ENCODE data around the gene BAIAP3. TPM values are rescaled to one million over a fixed set of nuclear protein-coding genes. Genes with fewer than 3 reads are reported as not detected.
A peak's percentile ranks its signal among the peaks of the same experiment; 100 is the strongest.

BAIAP3 gene
- polyA plus RNA-seq, 4 donors = 4.5 to 10.5 (median 7.0) TPM

DNA sequence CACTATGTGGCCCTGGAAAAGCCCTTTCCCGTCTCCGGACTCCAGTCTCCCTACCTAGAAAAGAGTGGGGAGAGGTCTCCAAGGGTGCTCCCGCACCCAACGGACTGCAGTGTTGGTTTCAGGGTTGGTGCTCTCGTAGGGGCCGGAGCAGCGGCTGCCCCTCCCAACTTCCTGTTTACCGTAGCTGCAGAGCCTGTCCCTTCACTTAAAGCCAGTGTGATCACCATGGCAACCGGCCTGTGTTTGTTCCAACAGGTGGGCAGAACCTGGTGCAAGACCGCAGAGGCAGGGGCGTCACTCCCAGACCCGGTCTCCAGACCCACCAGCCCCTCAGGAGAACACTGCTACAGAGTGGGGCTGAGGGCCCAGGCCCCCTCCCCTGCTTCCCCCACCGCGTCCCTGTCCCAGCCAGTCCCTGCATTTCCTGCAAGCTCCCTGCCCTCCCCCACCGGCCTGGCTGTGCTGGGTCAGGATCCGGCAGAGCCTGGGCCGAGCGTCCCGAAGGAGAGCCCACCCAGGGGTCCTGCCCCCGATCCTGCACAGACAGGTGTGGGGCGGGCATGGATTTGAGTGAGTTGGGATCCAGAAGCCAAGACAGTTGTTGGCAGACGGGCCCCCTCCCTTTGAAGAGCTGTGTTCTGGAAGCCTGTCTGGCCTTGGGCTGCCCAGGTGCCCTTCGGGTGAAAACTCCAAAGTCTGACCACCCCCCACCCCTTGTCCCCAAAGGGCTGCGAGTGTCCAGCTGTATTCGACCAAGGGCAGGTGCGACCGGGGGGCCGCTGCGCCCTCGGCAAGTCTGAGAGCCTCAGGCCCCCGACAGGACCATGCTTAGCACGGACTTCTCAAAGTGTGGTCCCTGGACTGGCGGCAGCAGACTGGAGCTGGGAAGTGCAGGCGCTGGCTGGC, 1.5 kb upstream of the BAIAP3 start:
- H3K27ac ChIP-seq (ENCODE audit: low read depth in 1 of 3, low read length in 2 of 3) = peak overlapping the region in 1 of 3 donors; percentile 79
- H3K4me3 ChIP-seq (ENCODE audit: low read depth in 1 of 3, low read length in 3 of 3) = peak overlapping the region in 2 of 3 donors; percentile 6 to 26
- H3K27me3 ChIP-seq (ENCODE audit: control insufficient read depth in 3 of 3, insufficient read depth in 3 of 3, low read length in 3 of 3) = peaks cover 4 to 62% (median 8%) of the 10 kb centered on the region in 3 donors
- FAIRE-seq (no peak), DNase-seq (peak; percentile 42 to 86)
- peaks cover 0 to 24% (median 3%) of the 10 kb centered on the region in 3 donors for H3K4me1 ChIP-seq (ENCODE audit: control insufficient read depth in 3 of 3, insufficient read depth in 2 of 3, low read depth in 1 of 3, low read length in 2 of 3)
- H3K36me3 ChIP-seq (ENCODE audit: control insufficient read depth in 3 of 3, insufficient read depth in 2 of 3, low read depth in 1 of 3, low read length in 3 of 3) = peaks cover 0 to 8% (median 0%) of the 10 kb centered on the region in 3 donors
- peaks cover 3 to 9% of the 10 kb centered on the region in 2 donors for H3K9me3 ChIP-seq (ENCODE audit: control insufficient read depth in 2 of 2, insufficient read depth in 1 of 2, low read depth in 1 of 2, low read length in 1 of 2)
- WGBS, 3 donors = 2 to 7% (median 3%) methylated on average over 33 to 34 of the region's 34 CpGs

DNA sequence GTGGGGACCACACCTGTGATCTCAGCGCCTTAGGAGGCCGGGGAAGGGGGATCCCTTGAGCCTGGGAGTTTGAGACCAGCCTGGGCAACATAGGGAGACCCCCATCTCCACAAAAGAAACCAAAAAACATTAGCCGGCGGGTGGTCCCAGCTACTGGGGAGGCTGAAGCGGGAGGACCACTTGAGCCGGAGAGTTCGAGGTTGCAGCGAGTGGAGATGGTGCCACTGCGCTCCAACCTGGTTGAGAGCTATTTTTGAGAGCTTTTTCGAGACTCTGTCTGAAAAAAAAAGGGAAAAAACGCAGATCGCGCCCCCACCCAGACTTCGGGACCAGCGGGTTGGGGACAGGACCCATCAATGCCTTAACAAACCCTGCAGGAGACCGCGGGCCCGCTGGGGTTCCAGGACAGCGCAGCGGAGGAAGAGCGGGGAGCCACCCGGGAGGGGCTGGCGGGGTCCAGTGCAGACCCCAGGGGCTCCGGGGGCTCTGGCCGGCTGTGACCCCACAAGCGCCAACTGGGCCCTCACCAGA, 762 bp upstream of the BAIAP3 start:
- H3K4me3 ChIP-seq (ENCODE audit: low read depth in 1 of 3, low read length in 3 of 3) = peak overlapping the region in 1 of 3 donors; percentile 48
- no peak for FAIRE-seq

DNA sequence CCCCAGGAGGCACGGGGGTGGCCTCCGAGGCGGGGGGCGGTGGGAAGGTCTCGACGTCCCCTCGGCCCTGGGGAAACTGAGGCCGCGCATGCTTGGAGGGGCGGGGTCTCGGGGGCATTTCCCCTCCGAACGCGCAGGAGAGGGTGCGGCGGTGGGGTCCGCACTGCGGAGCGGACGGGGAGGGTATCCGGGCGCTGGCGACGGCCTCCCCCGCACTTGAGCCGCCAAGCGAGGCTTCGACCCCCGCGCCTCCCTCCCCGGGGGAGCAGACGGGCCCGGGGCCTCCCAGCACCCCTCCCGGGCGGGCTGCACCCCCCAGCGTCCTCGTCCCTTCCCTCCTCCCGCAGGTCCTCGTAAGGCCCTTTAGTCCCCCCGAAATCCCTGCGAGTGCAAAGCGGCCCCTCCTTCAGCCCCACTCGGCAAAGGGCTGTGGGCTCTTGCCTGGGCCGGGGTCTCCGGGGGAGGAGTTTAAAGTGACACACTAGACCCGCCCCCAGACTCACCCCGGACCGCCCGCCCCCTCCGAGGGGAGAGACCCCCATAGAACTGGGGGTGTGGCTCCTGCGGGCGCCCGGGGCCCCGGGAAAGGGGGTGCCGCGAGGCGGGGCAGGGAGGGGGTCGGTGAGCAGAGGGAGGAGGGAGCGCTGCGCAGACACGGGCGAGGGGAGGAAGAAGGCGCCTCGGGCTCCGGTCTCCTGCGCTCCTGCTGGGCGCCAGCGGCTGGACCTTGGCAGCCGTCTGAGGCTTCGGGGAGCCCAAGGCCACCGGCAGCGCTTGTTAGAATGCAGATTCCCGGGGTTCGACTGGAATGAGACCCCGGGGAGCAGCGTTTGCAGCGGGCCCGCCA, 632 bp downstream of the BAIAP3 start:
- Histone ChIP-seq H3K36me3 (ENCODE audit: control insufficient read depth in 3 of 3, insufficient read depth in 2 of 3, low read depth in 1 of 3, low read length in 3 of 3) (no peaks in the 10 kb centered on the region), H3K9me3 (ENCODE audit: control insufficient read depth in 2 of 2, insufficient read depth in 1 of 2, low read depth in 1 of 2, low read length in 1 of 2) (peaks cover 3 to 9% of the 10 kb centered on the region in 2 donors), H3K4me3 (ENCODE audit: low read depth in 1 of 3, low read length in 3 of 3) (peak overlapping the region in 2 of 3 donors; percentile 34 to 48), H3K27me3 (ENCODE audit: control insufficient read depth in 3 of 3, insufficient read depth in 3 of 3, low read length in 3 of 3) (peaks cover 4 to 67% (median 8%) of the 10 kb centered on the region in 3 donors), H3K27ac (ENCODE audit: low read depth in 1 of 3, low read length in 2 of 3) (no peak overlapping the region), H3K4me1 (ENCODE audit: control insufficient read depth in 3 of 3, insufficient read depth in 2 of 3, low read depth in 1 of 3, low read length in 2 of 3) (peaks cover 0 to 24% (median 3%) of the 10 kb centered on the region in 3 donors)
- no peak for FAIRE-seq
- 2 to 5% (median 2%) methylated on average over 40 to 78 of the region's 78 CpGs for WGBS, 3 donors
- no peak for DNase-seq

More for the DNA sequence above, 762 bp upstream of the BAIAP3 start:
- peak in 1 of 2 donors; percentile 21 for DNase-seq
- peaks cover 0 to 24% (median 3%) of the 10 kb centered on the region in 3 donors for H3K4me1 ChIP-seq (ENCODE audit: control insufficient read depth in 3 of 3, insufficient read depth in 2 of 3, low read depth in 1 of 3, low read length in 2 of 3)
- peak overlapping the region in 1 of 3 donors; percentile 43 for H3K27ac ChIP-seq (ENCODE audit: low read depth in 1 of 3, low read length in 2 of 3)
- H3K9me3 ChIP-seq (ENCODE audit: control insufficient read depth in 2 of 2, insufficient read depth in 1 of 2, low read depth in 1 of 2, low read length in 1 of 2) = peaks cover 3 to 9% of the 10 kb centered on the region in 2 donors
- WGBS, 3 donors = 6 to 11% (median 11%) methylated on average over 26 of the region's 26 CpGs
- peaks cover 4 to 67% (median 8%) of the 10 kb centered on the region in 3 donors for H3K27me3 ChIP-seq (ENCODE audit: control insufficient read depth in 3 of 3, insufficient read depth in 3 of 3, low read length in 3 of 3)
- peaks cover 0 to 2% (median 0%) of the 10 kb centered on the region in 3 donors for H3K36me3 ChIP-seq (ENCODE audit: control insufficient read depth in 3 of 3, insufficient read depth in 2 of 3, low read depth in 1 of 3, low read length in 3 of 3)

DNA sequence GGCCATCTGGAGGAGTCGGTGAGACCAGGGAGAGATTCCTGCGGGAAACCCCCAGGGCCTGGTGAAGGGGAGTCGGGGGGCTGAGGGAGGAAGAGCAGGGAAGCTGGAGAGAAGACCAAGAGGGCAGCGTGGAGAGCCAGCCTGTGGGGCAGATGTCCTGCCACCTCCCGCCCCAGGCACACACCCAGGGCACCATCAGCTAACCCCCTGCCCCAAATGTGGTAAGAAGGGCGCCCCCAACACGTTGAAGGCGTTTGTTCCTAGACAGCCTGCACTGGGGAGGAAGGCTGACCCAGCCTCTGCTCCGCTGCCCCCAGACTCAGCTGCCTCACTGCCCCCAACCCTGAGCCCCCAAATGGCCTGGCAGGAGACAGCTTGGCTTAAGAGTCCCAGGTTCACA, 1.3 kb downstream of the BAIAP3 start:
- Histone ChIP-seq H3K4me3 (ENCODE audit: low read depth in 1 of 3, low read length in 3 of 3) (no peak overlapping the region), H3K27ac (ENCODE audit: low read depth in 1 of 3, low read length in 2 of 3) (no peak overlapping the region), H3K4me1 (ENCODE audit: control insufficient read depth in 3 of 3, insufficient read depth in 2 of 3, low read depth in 1 of 3, low read length in 2 of 3) (peaks cover 0 to 24% (median 3%) of the 10 kb centered on the region in 3 donors), H3K27me3 (ENCODE audit: control insufficient read depth in 3 of 3, insufficient read depth in 3 of 3, low read length in 3 of 3) (peaks cover 4 to 67% (median 8%) of the 10 kb centered on the region in 3 donors), H3K36me3 (ENCODE audit: control insufficient read depth in 3 of 3, insufficient read depth in 2 of 3, low read depth in 1 of 3, low read length in 3 of 3) (no peaks in the 10 kb centered on the region), H3K9me3 (ENCODE audit: control insufficient read depth in 2 of 2, insufficient read depth in 1 of 2, low read depth in 1 of 2, low read length in 1 of 2) (peaks cover 3 to 9% of the 10 kb centered on the region in 2 donors)
- no peak for DNase-seq
- no peak for FAIRE-seq
- 21 to 31% (median 31%) methylated on average over 9 of the region's 9 CpGs for WGBS, 3 donors

DNA sequence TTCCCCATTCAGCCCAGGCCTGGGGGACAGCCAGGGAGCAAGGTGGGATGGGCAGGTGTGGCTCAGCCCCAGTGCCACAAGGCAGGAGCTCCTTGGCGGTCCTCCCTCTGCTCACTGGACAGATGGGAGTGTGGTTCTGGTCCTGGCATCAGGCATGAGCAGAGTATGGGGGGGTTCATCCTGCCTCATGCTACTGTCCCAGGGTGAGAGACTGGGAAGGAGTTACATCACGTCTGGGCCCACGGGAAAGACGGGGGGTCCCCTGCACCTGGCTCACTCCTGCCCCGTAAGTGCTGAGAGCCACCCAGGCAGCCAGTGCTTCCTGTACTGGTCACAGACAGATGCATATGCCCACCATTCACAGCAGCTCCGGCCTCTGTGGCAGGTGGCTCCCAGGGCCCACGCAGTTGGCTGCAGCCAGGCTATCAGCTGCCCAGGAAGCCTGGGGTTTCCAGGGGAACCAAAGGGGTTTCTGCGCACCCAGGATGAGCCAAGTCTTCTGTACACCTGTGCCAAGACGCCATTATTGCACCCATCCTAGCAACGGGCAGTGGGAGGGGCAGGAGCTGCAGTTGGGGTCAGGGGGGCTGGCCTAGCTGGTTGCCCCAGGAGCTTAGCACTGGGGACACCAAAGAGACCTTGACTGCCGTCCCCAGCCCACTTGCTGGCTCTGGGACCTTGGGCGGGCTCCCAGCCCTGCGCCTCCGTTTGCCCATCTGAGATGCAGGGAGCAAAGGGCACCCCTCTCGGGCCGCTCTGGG, 1.9 kb downstream of the BAIAP3 start:
- H3K36me3 ChIP-seq (ENCODE audit: control insufficient read depth in 3 of 3, insufficient read depth in 2 of 3, low read depth in 1 of 3, low read length in 3 of 3) = no peaks in the 10 kb centered on the region
- peaks cover 3% of the 10 kb centered on the region in 2 donors for H3K9me3 ChIP-seq (ENCODE audit: control insufficient read depth in 2 of 2, insufficient read depth in 1 of 2, low read depth in 1 of 2, low read length in 1 of 2)
- peaks cover 4 to 66% (median 8%) of the 10 kb centered on the region in 3 donors for H3K27me3 ChIP-seq (ENCODE audit: control insufficient read depth in 3 of 3, insufficient read depth in 3 of 3, low read length in 3 of 3)
- H3K4me1 ChIP-seq (ENCODE audit: control insufficient read depth in 3 of 3, insufficient read depth in 2 of 3, low read depth in 1 of 3, low read length in 2 of 3) = peaks cover 0 to 24% (median 3%) of the 10 kb centered on the region in 3 donors
- WGBS, 3 donors = 18 to 42% (median 18%) methylated on average over 16 of the region's 16 CpGs
- no peak overlapping the region for H3K4me3 ChIP-seq (ENCODE audit: low read depth in 1 of 3, low read length in 3 of 3)
- no peak for FAIRE-seq
- no peak overlapping the region for H3K27ac ChIP-seq (ENCODE audit: low read depth in 1 of 3, low read length in 2 of 3)
- peak in 1 of 2 donors; percentile 23 for DNase-seq

DNA sequence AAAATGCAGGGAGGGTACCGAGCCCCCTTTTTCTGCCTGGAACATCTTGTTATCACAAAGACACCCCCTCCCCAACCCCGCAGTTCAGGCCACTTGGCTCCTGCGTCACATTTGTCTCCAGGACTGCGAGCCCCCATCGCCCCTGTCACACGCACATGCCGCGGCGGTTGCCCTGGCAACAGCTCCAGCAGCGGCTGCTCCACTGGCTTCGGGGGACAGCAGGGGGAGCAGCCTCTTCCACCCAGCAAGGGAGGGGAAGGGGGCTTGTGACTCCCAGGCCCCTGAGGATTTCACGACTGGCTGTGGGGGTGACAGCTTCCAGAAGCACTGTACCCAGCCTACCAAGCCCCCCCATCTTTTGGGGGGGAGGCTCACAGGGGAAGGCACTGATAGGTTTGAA, 2.6 kb downstream of the BAIAP3 start:
- FAIRE-seq (no peak), DNase-seq (no peak)
- Histone ChIP-seq H3K4me3 (ENCODE audit: low read depth in 1 of 3, low read length in 3 of 3) (no peak overlapping the region), H3K9me3 (ENCODE audit: control insufficient read depth in 2 of 2, insufficient read depth in 1 of 2, low read depth in 1 of 2, low read length in 1 of 2) (no peaks in the 10 kb centered on the region), H3K27me3 (ENCODE audit: control insufficient read depth in 3 of 3, insufficient read depth in 3 of 3, low read length in 3 of 3) (peaks cover 4 to 61% (median 8%) of the 10 kb centered on the region in 3 donors), H3K36me3 (ENCODE audit: control insufficient read depth in 3 of 3, insufficient read depth in 2 of 3, low read depth in 1 of 3, low read length in 3 of 3) (no peaks in the 10 kb centered on the region), H3K27ac (ENCODE audit: low read depth in 1 of 3, low read length in 2 of 3) (no peak overlapping the region), H3K4me1 (ENCODE audit: control insufficient read depth in 3 of 3, insufficient read depth in 2 of 3, low read depth in 1 of 3, low read length in 2 of 3) (peaks cover 0 to 24% (median 3%) of the 10 kb centered on the region in 3 donors)
- 4 to 13% (median 8%) methylated on average over 11 to 12 of the region's 12 CpGs for WGBS, 3 donors

DNA sequence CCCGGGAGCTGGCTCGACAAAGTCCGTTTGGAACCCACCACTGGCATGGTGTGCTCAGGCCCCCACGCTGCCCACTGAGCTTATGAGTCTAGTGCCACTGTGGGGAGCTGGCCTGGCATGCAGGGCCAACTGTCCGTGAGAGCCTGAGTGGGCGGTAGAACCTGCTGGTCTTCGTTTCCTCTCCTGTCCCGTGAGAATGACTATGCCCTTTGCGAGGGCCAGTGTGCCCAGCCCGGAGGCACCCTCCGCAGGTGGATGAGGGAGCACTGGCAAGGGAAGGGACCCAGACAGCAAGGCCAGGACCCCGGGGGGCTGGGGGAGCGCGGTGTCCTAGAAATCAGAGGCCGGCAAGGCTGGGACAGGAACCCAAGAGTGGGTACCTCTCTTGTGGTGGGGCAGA, 3.2 kb downstream of the BAIAP3 start:
- H3K9me3 ChIP-seq (ENCODE audit: control insufficient read depth in 2 of 2, insufficient read depth in 1 of 2, low read depth in 1 of 2, low read length in 1 of 2) = no peaks in the 10 kb centered on the region
- H3K4me1 ChIP-seq (ENCODE audit: control insufficient read depth in 3 of 3, insufficient read depth in 2 of 3, low read depth in 1 of 3, low read length in 2 of 3) = peaks cover 0 to 21% (median 3%) of the 10 kb centered on the region in 3 donors
- 56 to 70% (median 60%) methylated on average over 15 of the region's 15 CpGs for WGBS, 3 donors
- no peaks in the 10 kb centered on the region for H3K36me3 ChIP-seq (ENCODE audit: control insufficient read depth in 3 of 3, insufficient read depth in 2 of 3, low read depth in 1 of 3, low read length in 3 of 3)
- peaks cover 4 to 54% (median 8%) of the 10 kb centered on the region in 3 donors for H3K27me3 ChIP-seq (ENCODE audit: control insufficient read depth in 3 of 3, insufficient read depth in 3 of 3, low read length in 3 of 3)
- no peak overlapping the region for H3K27ac ChIP-seq (ENCODE audit: low read depth in 1 of 3, low read length in 2 of 3)
- DNase-seq (no peak), FAIRE-seq (no peak)
- no peak overlapping the region for H3K4me3 ChIP-seq (ENCODE audit: low read depth in 1 of 3, low read length in 3 of 3)

All from small intestine (tissue), 7 donors.